ENCODE results near the gene TWF1. TPM values are rescaled to one million over a fixed set of nuclear protein-coding genes. Genes with fewer than 3 reads are reported as not detected.
A peak's percentile ranks its signal among the peaks of the same experiment; 100 is the strongest.
"Not testable (repeated sequence)": the region's sequence is repeated elsewhere in the genome, so short reads cannot be mapped to it uniquely, and the experiment has no call there.

TWF1 gene
- 24.8 TPM for polyA plus RNA-seq (2012; ENCODE audit: insufficient read depth, insufficient read length, low read depth)

DNA sequence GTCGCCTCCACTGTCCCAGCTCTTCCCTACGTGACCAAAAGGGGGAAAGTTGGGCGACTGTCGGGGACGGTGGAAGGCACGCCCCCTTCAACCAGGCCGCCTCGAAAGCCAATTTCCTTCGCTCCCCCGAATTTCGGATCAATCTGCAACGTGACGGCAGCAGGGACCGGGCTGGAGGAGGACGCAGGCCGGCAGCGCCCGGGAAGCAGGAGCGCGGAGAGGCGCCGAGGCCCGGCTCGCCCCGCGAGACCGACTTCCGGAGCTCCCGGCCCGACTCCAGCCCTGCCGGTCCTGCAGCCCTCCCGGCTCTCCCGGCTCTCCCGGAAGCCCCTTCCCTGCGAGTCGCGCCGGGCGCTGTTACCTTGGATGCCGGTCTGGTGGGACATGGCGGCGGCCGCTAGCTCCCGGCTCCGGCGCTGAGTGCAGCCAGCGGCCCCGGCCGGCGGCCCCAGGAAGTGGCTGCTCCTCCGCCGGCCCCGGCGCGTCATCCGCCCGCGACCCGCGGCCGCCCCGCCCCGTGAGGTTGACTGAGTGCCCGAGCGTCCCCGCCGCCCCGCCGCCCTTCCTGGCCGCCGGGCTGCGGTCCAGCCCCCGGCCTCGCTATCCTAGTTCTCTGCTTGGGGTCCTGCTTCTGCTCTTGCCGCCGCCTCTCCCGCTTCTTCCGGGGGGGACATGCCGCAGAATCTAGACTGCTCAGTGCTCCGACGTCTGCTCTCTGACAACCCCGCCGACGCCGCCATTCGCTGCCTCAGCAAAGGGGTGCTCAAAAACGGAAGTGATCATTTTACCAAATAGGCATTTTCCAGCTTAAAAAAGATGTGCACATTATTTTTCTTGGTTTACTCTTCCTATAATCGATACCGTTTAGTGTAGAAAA is at the start of gene TWF1:
Gene TWF1, minus strand, starts transcription at position 458 of the 877 bp plus-strand sequence. Its CDS starts 72 bp downstream, at position 386.
- peak; percentile 91 for DNase-seq
- Histone ChIP-seq H3K27me3 (no peaks in the 10 kb centered on the region), H3K4me1 (no peaks in the 10 kb centered on the region), H3K36me3 (no peaks in the 10 kb centered on the region; the same call in 1 of the 2 replicates), H3K9me3 (no peaks in the 10 kb centered on the region), H3K4me3 (ENCODE audit: low read depth, low read length) (peak within 1 kb of the TSS; percentile 95)
- TF ChIP-seq, protein P1, sequence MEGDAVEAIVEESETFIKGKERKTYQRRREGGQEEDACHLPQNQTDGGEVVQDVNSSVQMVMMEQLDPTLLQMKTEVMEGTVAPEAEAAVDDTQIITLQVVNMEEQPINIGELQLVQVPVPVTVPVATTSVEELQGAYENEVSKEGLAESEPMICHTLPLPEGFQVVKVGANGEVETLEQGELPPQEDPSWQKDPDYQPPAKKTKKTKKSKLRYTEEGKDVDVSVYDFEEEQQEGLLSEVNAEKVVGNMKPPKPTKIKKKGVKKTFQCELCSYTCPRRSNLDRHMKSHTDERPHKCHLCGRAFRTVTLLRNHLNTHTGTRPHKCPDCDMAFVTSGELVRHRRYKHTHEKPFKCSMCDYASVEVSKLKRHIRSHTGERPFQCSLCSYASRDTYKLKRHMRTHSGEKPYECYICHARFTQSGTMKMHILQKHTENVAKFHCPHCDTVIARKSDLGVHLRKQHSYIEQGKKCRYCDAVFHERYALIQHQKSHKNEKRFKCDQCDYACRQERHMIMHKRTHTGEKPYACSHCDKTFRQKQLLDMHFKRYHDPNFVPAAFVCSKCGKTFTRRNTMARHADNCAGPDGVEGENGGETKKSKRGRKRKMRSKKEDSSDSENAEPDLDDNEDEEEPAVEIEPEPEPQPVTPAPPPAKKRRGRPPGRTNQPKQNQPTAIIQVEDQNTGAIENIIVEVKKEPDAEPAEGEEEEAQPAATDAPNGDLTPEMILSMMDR (IDR thresholded peaks at IDR 0.05; ENCODE audit: low read depth, low read length), result peak; percentile 38

DNA sequence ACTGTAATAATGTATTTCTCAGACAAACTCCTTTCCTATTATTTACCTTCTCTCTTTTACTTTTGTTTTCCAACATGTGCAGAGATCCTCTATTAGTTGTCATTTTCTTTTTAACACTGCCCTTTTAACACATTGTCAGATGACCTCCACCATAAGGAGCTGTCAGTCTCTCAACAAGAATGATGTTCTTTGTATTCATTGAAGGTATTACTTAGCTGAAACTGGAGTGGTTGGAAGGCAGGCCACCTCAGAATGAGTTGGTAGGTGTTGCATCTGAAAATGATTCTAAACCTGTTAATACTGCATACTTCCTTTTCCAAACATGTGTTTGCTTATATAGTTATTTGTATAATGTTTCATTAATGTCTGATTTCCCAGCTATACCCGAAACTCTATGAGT is 46.6 kb upstream of the TWF1 start:
- DNase-seq, result no peak
- Histone ChIP-seq H3K4me3 (ENCODE audit: low read depth, low read length) (no peak overlapping the region), H3K9me3 (no peaks in the 10 kb centered on the region), H3K27me3 (peaks cover 5% of the 10 kb centered on the region; the same call in 1 of the 2 replicates), H3K36me3 (no peaks in the 10 kb centered on the region), H3K4me1 (no peaks in the 10 kb centered on the region)
- TF ChIP-seq, protein P1 (IDR thresholded peaks at IDR 0.05; ENCODE audit: low read depth, low read length), result no peak

DNA sequence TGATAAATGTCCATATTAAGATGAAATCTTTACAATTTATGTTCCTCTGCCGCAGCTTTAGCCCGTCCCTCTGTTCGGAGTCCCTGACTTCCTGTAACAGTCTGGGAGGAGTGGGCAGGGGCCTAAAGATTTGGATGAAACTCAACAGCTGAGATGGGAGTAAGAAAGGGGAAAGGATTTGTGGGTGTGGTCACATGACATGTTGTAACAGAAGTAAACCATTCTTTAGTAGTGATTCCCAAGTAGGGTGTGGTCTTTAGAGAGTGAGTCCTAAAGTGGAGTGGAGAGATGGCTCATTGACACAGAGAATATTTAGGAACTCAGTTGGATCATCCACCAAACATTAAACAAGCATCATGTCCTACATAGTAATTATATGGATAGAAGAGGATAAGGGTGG is 42.7 kb upstream of the TWF1 start:
- no peaks in the 10 kb centered on the region for H3K36me3 ChIP-seq
- peaks cover 5% of the 10 kb centered on the region; the same call in 1 of the 2 replicates for H3K27me3 ChIP-seq
- no peak for DNase-seq
- H3K4me3 ChIP-seq (ENCODE audit: low read depth, low read length), result no peak overlapping the region
- no peaks in the 10 kb centered on the region for H3K9me3 ChIP-seq
- TF ChIP-seq, protein P1 (IDR thresholded peaks at IDR 0.05; ENCODE audit: low read depth, low read length), result no peak
- H3K4me1 ChIP-seq, result no peaks in the 10 kb centered on the region

DNA sequence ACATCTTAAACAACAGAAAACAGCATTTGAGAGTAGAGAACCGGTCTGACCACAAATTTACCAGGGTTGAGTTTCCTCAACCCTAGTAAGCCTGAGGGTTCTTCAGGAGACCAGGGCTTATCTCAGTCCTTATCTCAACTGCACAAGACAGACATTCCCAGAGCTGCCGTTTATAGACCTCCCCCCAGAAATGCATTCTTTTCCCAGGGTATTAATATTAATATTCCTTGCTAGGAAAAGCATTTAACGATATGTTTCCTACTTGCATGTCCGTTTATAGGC is 42.0 kb upstream of the TWF1 start:
- DNase-seq, result no peak
- H3K36me3 ChIP-seq, result no peaks in the 10 kb centered on the region
- TF ChIP-seq, protein P1 (IDR thresholded peaks at IDR 0.05; ENCODE audit: low read depth, low read length), result no peak
- no peaks in the 10 kb centered on the region for H3K4me1 ChIP-seq
- no peak overlapping the region for H3K4me3 ChIP-seq (ENCODE audit: low read depth, low read length)
- H3K9me3 ChIP-seq, result no peaks in the 10 kb centered on the region
- peaks cover 5% of the 10 kb centered on the region; the same call in 1 of the 2 replicates for H3K27me3 ChIP-seq

DNA sequence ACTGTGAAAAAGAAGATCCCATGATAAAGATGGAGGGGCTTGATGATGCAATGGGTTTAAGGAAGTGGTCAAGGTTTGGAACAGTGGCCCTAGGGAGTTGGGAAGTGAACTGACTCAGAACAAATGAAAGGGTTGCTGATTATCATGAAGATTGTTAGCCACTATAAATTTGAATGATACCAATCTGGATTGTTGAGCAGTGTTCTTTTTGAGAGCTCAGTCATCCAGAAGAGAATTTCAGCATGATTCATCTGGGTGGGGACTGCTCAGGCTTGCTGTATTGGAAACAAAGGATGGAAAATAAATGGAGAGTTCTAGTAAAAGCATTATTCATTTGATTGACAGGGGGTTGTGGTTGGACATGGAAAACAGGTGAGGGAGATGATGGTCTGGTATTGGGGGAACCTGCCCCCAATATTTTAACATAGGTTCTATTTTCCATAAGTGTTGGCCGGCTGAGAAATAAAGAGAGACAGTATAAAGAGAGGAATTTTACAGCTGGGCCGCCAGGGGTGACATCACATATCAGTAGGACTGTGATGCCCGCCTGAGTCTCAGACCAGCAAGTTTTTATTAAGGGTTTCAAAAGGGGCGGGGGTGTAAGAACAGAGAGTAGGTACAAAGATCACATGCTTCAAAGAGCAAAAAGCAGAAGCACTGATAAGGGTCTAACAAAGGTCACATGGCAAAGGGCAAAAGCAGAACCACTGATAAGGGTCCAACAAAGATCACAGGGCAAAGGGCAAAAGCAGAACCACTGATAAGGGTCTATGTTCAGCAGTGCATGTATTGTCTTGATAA is 41.5 kb upstream of the TWF1 start:
- not testable (repeated sequence) for H3K36me3 ChIP-seq; H3K4me3 ChIP-seq (ENCODE audit: low read depth, low read length); H3K4me1 ChIP-seq; H3K27me3 ChIP-seq; H3K9me3 ChIP-seq; DNase-seq

DNA sequence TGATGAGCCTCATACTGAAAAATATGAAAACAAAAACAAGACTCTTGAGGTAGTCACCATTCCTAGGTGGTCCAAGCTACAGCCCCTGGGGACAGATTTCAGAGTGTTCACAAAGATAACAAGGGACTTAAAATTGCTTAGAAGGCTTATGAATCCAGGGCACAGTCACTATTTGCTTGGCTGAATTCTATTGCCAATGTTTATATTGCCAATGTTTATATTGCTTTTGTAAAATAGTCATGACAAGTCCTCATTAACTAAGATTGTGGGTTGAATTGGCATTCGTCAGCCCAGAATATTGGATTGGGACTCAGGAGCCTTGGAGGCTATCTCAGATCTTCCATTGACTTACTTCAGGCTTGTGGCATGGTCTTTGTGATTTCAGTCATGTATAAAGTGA is 36.1 kb upstream of the TWF1 start:
- Histone ChIP-seq H3K9me3 (no peaks in the 10 kb centered on the region), H3K27me3 (peaks cover 1% of the 10 kb centered on the region), H3K4me1 (no peaks in the 10 kb centered on the region), H3K4me3 (ENCODE audit: low read depth, low read length) (no peak overlapping the region), H3K36me3 (no peaks in the 10 kb centered on the region)
- TF ChIP-seq, protein P1 (IDR thresholded peaks at IDR 0.05; ENCODE audit: low read depth, low read length), result no peak
- no peak for DNase-seq

All from BE2C (cell line).